ENCODE measurements around the gene TRERF1.

- TF ChIP-seq CTCF (IDR thresholded peaks at IDR 0.05) (no peak), POLR2A (IDR thresholded peaks at IDR 0.05) (no peak)
Observed at GRCh38 chr6:42236030-42236429, 215.7 kb downstream of the TRERF1 start.

Data from lower leg skin (tissue), 3 donors.